Activated CD8-positive, alpha-beta T cell treated with anti-CD3 and anti-CD28 coated beads for 36 hours (primary cell): ENCODE measurements around the gene SORCS2. TPM values are rescaled to one million over a fixed set of nuclear protein-coding genes. Genes with fewer than 3 reads are reported as not detected.

Source experiments
- ATAC-seq: fragments of 200-7000 bp; cut with Tn5 transposase; one replicate; pipeline ENCODE4 v1.10.0; 2021; ENCODE audit warnings: mild to moderate bottlenecking, moderate library complexity
- CTCF ChIA-PET: fragments of 350-600 bp; sonication (Branson Sonifier 250); formaldehyde crosslinking; loops from one replicate; lab custom pipeline; 2021; ENCODE audit warnings: antibody characterized with exemption; lab: Charles Lee
- POLR2A ChIA-PET: fragments of 350-600 bp; sonication (Branson Sonifier 250); formaldehyde crosslinking; loops from one replicate; lab custom pipeline; 2021; ENCODE audit warnings: antibody characterized with exemption; lab: Charles Lee
- DNase-seq: peaks from one replicate; pipeline ENCODE4 v3.0.0-alpha.2; 2020
- H3K27ac Mint-ChIP-seq: one replicate; pipeline ENCODE4 v1.8.0; 2021; ENCODE audit warnings: mild to moderate bottlenecking, mixed read lengths
- H3K27me3 Mint-ChIP-seq: one replicate; pipeline ENCODE4 v1.8.0; 2021; ENCODE audit warnings: mixed read lengths
- H3K36me3 Mint-ChIP-seq: one replicate; pipeline ENCODE4 v1.8.0; 2021; ENCODE audit warnings: low read depth, mixed read lengths
- H3K4me1 Mint-ChIP-seq: one replicate; pipeline ENCODE4 v1.8.0; 2021; ENCODE audit warnings: low read depth, mixed read lengths
- H3K4me3 Mint-ChIP-seq: one replicate; pipeline ENCODE4 v1.8.0; 2021; ENCODE audit warnings: mild to moderate bottlenecking, moderate library complexity, mixed read lengths
- H3K9me3 Mint-ChIP-seq: one replicate; pipeline ENCODE4 v1.8.0; 2021; ENCODE audit warnings: mixed read lengths
- intact Hi-C: fragments of 100-400 bp; cut with micrococcal nuclease; formaldehyde crosslinking; loops from one replicate; pipeline ENCODE4 v1.10.0; 2022
- total RNA-seq, 2 experiments: library from RNA; stranded (reverse); gene quantifications; one replicate each; pipeline ENCODE4 v1.2.3, GENCODE V29; 2021
- TF ChIP-seq, protein P1 (sequence below): fragments of 200-600 bp; IDR thresholded peaks from one replicate; pipeline ENCODE4 v1.8.0; 2022; ENCODE audit warnings: antibody characterized with exemption, mild to moderate bottlenecking

SORCS2 gene
- total RNA-seq, 2 experiments from 2014 or later, result 0.05 TPM; not detected in 1

DNA sequence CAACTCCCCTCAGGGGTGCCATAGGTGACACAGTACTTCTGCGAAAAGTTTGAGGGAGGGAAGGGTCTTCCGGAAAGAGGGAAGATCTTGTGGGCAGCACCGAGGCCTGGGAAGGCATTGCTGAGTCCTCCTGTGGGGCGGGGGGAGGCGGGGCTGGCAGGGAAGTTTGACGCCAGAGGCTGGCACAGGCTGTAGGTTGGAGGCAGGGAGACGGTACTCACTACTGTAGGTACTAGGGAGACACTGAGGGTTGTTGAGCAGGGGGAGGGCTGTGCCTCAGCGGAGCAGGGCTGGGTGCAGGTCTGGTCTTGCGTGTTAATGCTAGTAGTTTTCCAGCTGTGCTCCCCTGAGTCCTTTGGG lies 265.7 kb downstream of the SORCS2 start:
- ChIA-PET CTCF (no interaction called here), POLR2A (no interaction called here)
- H3K36me3 Mint-ChIP-seq, result no peaks in the 10 kb centered on the region
- H3K4me3 Mint-ChIP-seq, result no peak overlapping the region
- H3K27me3 Mint-ChIP-seq, result no peaks in the 10 kb centered on the region
- no peak overlapping the region for H3K27ac Mint-ChIP-seq
- TF ChIP-seq, protein P1, sequence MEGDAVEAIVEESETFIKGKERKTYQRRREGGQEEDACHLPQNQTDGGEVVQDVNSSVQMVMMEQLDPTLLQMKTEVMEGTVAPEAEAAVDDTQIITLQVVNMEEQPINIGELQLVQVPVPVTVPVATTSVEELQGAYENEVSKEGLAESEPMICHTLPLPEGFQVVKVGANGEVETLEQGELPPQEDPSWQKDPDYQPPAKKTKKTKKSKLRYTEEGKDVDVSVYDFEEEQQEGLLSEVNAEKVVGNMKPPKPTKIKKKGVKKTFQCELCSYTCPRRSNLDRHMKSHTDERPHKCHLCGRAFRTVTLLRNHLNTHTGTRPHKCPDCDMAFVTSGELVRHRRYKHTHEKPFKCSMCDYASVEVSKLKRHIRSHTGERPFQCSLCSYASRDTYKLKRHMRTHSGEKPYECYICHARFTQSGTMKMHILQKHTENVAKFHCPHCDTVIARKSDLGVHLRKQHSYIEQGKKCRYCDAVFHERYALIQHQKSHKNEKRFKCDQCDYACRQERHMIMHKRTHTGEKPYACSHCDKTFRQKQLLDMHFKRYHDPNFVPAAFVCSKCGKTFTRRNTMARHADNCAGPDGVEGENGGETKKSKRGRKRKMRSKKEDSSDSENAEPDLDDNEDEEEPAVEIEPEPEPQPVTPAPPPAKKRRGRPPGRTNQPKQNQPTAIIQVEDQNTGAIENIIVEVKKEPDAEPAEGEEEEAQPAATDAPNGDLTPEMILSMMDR, result no peak
- H3K4me1 Mint-ChIP-seq, result no peaks in the 10 kb centered on the region
- intact Hi-C loops, result no loop called here
- ATAC-seq (no peak), DNase-seq (no peak)
- no peaks in the 10 kb centered on the region for H3K9me3 Mint-ChIP-seq

DNA sequence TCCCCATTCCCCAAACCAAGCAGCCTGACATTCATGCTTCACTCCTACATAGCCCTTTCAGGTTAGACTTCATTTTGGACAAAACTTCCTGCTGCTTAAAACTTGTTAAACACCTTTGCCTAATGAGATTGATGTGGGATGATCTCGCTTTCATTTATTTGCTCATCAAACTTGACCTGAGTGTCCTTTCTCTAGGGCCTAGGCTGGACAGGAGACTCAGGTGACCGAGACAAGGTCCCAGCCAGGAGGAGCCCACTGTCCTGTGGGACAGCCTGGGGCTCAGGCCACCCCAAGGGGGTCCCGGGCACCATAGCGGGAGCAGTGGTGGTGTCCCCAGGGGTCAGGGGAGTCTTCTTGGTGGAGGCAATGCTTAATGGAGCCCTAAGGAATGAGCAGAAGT lies 266.1 kb downstream of the SORCS2 start:
- Mint-ChIP-seq H3K4me3 (no peak overlapping the region), H3K36me3 (no peaks in the 10 kb centered on the region), H3K27ac (no peak overlapping the region), H3K9me3 (no peaks in the 10 kb centered on the region), H3K4me1 (no peaks in the 10 kb centered on the region), H3K27me3 (no peaks in the 10 kb centered on the region)
- CTCF ChIA-PET, result no interaction called here
- ATAC-seq (no peak), DNase-seq (no peak)
- POLR2A ChIA-PET, result no interaction called here
- TF ChIP-seq, protein P1, result no peak
- intact Hi-C loops, result no loop called here

DNA sequence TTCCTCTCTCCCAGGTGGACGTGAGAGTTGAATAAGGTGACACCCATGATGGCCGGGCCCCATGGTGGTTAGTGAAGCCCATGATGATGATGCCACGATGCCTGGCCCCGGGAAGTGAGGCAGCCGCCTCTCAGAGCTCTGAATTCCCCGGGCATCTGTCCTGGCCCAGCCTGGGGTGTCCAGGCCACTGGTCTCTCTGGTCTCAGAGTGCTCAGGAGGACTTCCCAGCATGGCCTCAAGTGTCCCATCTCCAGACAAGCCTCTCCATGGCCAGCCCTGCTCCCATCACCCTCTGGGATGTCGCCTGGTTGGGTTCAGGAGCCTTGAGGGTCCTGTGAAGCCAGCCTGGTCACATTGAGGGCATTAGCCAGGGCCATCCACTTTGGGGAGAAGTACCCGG lies 267.1 kb downstream of the SORCS2 start:
- ChIA-PET CTCF (no interaction called here), POLR2A (no interaction called here)
- ATAC-seq (no peak), DNase-seq (no peak)
- Mint-ChIP-seq H3K27me3 (no peaks in the 10 kb centered on the region), H3K27ac (no peak overlapping the region), H3K36me3 (no peaks in the 10 kb centered on the region), H3K9me3 (no peaks in the 10 kb centered on the region), H3K4me3 (no peak overlapping the region), H3K4me1 (no peaks in the 10 kb centered on the region)
- intact Hi-C loops, result no loop called here
- TF ChIP-seq, protein P1, result no peak

DNA sequence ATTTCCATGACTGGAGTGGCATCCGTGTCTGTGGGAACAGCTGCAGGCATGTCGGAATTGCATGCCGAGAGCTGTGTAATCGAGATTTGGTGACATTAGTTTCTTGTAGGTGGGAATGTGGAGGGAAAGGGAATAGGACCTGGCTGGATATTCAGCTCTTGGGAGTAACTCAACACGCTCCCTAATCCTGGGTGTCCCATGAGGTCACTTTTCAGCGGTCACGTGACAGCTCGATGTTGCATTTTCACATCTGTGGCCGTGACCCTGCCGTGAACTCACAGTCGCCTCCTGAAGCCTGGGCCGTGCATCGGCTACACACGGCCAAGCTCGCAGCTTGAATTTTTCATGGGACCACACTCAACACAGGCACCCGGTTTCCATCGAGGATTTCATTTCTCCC lies 268.2 kb downstream of the SORCS2 start:
- Mint-ChIP-seq H3K27ac (no peak overlapping the region), H3K4me1 (no peaks in the 10 kb centered on the region), H3K4me3 (no peak overlapping the region), H3K27me3 (no peaks in the 10 kb centered on the region), H3K9me3 (no peaks in the 10 kb centered on the region), H3K36me3 (no peaks in the 10 kb centered on the region)
- TF ChIP-seq, protein P1, result no peak
- ATAC-seq, result no peak
- CTCF ChIA-PET, result no interaction called here
- POLR2A ChIA-PET, result interaction anchor here (0.7 kb wide), 1 partner anchor 14 kb away, joined by 3 read pairs; no protein-coding TSS in a partner anchor
- intact Hi-C loops, result no loop called here
- no peak for DNase-seq

DNA sequence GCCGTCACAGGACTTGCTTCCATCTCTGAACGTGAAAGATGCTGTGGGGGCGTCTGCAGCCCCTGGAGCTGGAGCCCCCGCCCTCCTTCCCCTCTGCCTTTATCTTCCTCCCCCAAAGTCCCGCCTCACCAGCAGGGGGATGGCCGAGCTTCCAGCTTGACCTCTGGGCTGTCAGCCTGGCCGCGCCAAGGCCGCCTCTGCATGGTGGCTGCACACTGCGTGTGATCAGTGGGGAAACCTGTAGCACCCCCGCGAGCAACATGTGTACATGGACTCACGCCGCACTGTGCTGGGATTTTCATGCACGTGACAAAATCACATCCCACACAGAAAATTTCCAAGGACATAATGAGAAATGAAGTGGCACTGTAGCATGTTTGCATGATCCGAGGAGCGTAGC lies 268.9 kb downstream of the SORCS2 start:
- ChIA-PET CTCF (no interaction called here), POLR2A (interaction anchor here (0.7 kb wide), 1 partner anchor 14 kb away, joined by 3 read pairs; no protein-coding TSS in a partner anchor)
- Mint-ChIP-seq H3K27me3 (no peaks in the 10 kb centered on the region), H3K4me3 (no peak overlapping the region), H3K27ac (no peak overlapping the region), H3K9me3 (no peaks in the 10 kb centered on the region), H3K4me1 (no peaks in the 10 kb centered on the region), H3K36me3 (no peaks in the 10 kb centered on the region)
- no peak for ATAC-seq
- TF ChIP-seq, protein P1, result no peak
- intact Hi-C loops, result no loop called here
- no peak for DNase-seq
